Occipital lobe (tissue), 2 donors: ENCODE data around the gene DPH7. TPM values are rescaled to one million over a fixed set of nuclear protein-coding genes. Genes with fewer than 3 reads are reported as not detected.
"Not testable (repeated sequence)": the region's sequence is repeated elsewhere in the genome, so short reads cannot be mapped to it uniquely, and the experiment has no call there.

ENCODE experiments used
- DNase-seq: peaks from one replicate; lab custom pipeline; 2025; lab: John Stamatoyannopoulos, UW
- total RNA-seq: library from RNA; depleted of rRNA; stranded (reverse); fragments of >200 nt; gene quantifications from one replicate; pipeline ENCODE4 v1.2.3, GENCODE V29; 2014

DPH7 gene
- total RNA-seq, 1 donor from 2014 or later: 26.5 TPM

DNA sequence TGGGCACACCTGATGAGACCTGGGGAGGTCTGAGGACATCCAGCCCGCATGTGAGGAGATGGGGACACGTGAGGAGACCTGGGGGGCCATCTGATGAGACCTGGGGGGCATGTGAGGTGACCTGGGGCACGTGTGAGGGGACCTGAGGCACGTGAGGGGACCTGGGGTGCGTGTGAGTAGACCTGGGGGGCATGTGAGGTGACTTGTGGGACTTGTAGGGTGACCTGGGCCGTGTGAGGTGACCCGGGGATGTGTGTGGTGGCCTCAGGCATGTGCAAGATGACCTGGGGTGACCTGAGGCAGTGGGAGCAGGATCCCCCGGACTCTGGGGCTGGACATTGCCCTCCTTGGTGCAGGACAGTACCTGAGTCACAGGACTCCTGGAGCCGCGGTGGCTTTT lies 59.2 kb downstream of the DPH7 start:
- DNase-seq: no peak

DNA sequence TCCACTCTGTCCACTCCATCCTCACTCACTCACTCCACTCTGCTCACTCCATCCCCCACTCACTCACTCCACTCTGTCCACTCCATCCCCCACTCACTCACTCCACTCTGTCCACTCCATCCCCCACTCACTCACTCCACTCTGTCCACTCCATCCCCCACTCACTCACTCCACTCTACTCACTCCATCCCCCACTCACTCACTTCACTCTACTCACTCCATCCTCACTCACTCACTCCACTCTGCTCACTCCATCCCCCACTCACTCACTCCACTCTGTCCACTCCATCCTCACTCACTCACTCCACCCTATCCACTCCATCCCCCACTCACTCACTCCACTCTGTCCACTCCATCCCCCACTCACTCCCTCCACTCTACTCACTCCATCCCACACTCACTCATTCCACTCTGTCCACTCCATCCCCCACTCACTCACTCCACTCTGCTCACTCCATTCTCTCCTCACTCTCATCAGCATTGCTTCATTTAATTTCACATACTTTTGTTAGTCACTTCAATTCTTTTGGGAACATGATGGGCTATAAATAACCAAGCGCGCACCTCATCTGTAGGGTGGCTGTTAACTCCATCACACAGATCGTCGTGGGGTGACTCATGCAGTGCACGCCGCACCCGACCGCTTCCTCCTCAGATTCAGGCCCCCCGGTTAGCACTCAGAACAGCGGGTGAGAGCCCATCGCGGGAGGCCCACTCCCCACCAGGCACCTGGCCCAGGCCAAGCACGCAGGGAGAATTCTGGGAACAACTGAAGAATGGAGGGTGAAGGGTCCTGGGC lies 59.9 kb downstream of the DPH7 start:
- DNase-seq: not testable (repeated sequence)

DNA sequence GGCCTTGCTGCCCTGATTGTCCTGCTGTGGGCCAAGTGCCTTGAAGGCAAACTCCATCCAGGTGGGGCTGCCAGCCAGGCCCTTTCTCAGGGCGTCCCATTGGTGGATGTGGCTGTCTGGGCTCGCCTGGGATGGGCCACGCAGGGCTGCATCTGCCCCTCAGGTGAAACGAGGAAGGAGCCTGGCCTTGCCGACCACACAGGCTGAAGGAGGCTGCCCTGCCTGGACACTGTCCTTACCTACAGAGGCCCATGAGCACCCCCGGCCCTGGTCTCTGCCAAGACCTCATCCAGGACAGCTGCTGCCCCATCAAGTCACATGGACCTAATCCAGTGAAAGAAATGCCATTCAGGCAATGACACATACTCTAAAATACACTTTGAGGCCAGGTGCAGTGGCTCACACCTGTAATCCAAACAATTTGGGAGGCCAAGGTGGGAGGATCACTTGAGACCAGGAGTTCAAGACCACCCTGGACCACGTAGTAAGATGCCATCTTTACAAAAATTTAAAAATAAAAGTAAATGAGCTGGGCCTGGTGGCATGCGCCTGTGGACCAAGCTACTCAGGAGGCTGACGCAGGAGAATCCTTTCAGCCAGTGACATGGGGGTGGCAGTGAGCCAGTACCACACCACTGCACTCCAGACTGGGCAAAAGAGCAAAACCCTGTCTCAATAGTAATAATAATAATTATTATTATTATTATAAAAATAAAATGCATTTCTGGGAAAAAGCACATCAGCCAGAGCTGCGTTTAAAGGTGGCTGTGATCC lies 62.4 kb downstream of the DPH7 start:
- DNase-seq: no peak

- no peak for DNase-seq
These were observed 63.4 kb downstream of the DPH7 start for GRCh38 chr9:137515338-137515724.

DNA sequence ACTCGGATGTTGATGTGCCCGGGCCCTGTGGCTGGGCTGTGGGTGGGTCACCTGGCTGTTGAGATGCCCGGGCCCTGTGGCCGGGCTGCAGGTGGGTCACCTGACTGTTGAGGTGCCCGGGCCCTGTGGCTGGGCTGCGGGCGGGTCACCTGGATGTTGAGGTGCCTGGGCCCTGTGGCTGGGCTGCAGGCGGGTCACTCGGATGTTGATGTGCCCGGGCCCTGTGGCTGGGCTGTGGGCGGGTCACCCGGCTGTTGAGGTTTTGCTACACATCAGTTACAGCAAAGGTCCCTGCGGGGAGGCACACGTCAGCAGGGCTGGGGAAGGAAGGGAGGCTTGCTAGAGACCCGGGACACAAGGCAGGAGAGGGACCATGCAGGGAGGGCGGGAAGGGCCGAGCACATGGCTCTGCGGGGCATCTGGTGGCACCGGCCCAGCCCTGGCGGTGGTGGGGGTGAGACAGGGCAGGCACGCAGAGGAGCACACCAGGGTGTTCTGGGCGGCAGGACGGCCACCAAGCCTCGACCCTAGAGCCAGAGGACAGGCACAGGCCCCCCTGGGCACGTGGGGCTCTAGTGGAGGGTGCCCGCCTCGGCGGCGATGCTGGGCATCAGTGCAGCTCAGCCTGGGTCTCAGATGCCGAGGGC lies 63.9 kb downstream of the DPH7 start:
- DNase-seq: no peak

DNA sequence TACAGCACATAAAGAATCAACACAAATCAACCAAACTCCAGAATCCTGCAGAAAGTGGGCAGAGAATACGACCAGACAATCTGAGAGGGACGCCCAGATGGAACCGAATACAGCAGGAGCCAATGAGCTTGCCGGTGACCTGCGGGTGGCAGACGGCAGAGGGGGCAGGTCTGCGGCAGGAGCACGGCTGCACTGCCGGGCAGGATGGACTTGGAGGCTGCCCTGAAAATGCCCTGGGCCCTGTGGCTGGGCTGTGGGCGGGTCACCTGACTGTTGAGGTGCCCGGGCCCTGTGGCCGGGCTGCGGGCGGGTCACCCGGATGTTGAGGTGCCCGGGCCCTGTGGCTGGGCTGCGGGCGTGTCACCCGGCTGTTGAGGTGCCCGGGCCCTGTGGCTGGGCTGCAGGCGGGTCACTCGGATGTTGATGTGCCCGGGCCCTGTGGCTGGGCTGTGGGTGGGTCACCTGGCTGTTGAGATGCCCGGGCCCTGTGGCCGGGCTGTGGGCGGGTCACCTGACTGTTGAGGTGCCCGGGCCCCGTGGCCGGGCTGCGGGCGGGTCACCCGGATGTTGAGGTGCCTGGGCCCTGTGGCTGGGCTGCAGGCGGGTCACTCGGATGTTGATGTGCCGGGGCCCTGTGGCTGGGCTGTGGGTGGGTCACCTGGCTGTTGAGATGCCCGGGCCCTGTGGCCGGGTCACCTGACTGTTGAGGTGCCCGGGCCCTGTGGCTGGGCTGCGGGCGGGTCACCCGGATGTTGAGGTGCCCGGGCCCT lies 64.7 kb downstream of the DPH7 start:
- not testable (repeated sequence) for DNase-seq

GRCh38 chr9:137513136-137513535 lies 65.6 kb downstream of the DPH7 start:
- DNase-seq: not testable (repeated sequence)

- no peak for DNase-seq
These were observed 66.8 kb downstream of the DPH7 start for GRCh38 chr9:137511758-137512463.

- not testable (repeated sequence) for DNase-seq
These were observed 67.6 kb downstream of the DPH7 start for GRCh38 chr9:137511126-137511525.

GRCh38 chr9:137509198-137509597 lies 69.5 kb downstream of the DPH7 start:
- DNase-seq: no peak

GRCh38 chr9:137506702-137507171 lies 72.0 kb downstream of the DPH7 start:
- no peak for DNase-seq

DNA sequence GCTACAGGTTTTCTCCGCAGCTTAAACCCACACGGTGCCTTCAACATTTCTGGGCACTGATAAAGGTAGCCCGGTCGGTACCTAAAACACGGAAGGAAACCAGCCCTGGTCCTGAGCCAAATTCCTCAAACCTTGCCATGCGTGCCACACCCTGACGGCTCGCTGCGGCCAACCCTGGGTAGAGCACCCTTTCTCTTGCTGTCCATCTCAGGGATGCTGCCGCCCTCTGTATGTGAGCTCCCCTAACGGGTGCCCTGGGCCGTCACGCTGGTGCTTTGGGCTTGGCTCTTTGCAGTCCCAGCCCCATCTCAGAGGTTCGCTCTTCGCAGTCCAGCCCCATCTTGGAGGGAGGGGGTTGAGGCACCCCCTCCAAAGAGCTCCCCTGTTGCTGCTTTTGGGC lies 72.5 kb downstream of the DPH7 start:
- no peak for DNase-seq

GRCh38 chr9:137505421-137506140 lies 73.1 kb downstream of the DPH7 start:
- no peak for DNase-seq

Other genes with a start within 250 kb of the DPH7 start
- gene EXD3, start 155.8 kb downstream of the DPH7 start, total RNA-seq: 14.2 TPM
- 2.0 TPM for gene NOXA1, start 155.5 kb downstream of the DPH7 start, total RNA-seq
- gene ENTPD8, start 137.6 kb downstream of the DPH7 start, total RNA-seq: 0.16 TPM
- gene NSMF, start 119.6 kb downstream of the DPH7 start, total RNA-seq: 35.7 TPM
- gene PNPLA7, start 28.5 kb downstream of the DPH7 start, total RNA-seq: 0.94 TPM
- gene MRPL41, start 27.0 kb downstream of the DPH7 start, total RNA-seq: 20.0 TPM
- gene ZMYND19, start 11.6 kb upstream of the DPH7 start, total RNA-seq: 17.9 TPM
- 9.5 TPM for gene ARRDC1, start 26.8 kb upstream of the DPH7 start, total RNA-seq
- 68.3 TPM for gene EHMT1, start 40.1 kb upstream of the DPH7 start, total RNA-seq